Panc1 (cell line): ENCODE results near the gene FCMR. TPM values are rescaled to one million over a fixed set of nuclear protein-coding genes. Genes with fewer than 3 reads are reported as not detected.
A peak's percentile ranks its signal among the peaks of the same experiment; 100 is the strongest.

Source experiments
- ATAC-seq: fragments of 200-7000 bp; cut with Tn5 transposase; 2 replicates; pipeline ENCODE4 v1.9.1; 2020; ENCODE audit warnings: mild to moderate bottlenecking, moderate library complexity
- BruUV-seq: library from RNA; stranded (reverse); fragments of 400-500 nt; replicated peaks from 2 replicates; lab custom pipeline; 2021; lab: Mats Ljungman, UMichigan
- CTCF ChIA-PET: fragments of 300-600 bp; sonication (Branson Sonifier 250); formaldehyde crosslinking; loops from one replicate; lab custom pipeline; 2022; ENCODE audit warnings: antibody characterized with exemption; lab: Charles Lee
- POLR2A ChIA-PET: fragments of 300-600 bp; sonication (Branson Sonifier 250); formaldehyde crosslinking; loops from one replicate; lab custom pipeline; 2022; ENCODE audit warnings: antibody characterized with exemption; lab: Charles Lee
- DNase-seq: peaks from one replicate; pipeline ENCODE4 v3.0.0-alpha.2; 2010; ENCODE audit warnings: low read depth, low spot score
- H3K27ac ChIP-seq: 2 replicates; pipeline ENCODE4 v1.5.1; 2011; ENCODE audit warnings: mild to moderate bottlenecking, low read length, inconsistent platforms
- H3K27me3 ChIP-seq: fragments of 200-500 bp; sonication (Bioruptor generic); 2 replicates; pipeline ENCODE4 v1.6.0; 2014; ENCODE audit warnings: low read length, inconsistent platforms; ENCODE audit not compliant: control insufficient read depth, insufficient read depth
- H3K36me3 ChIP-seq: fragments of 200-500 bp; sonication (Bioruptor generic); 2 replicates; pipeline ENCODE4 v1.5.1; 2014; ENCODE audit warnings: inconsistent platforms, mild to moderate bottlenecking, low read length, moderate library complexity; ENCODE audit not compliant: control insufficient read depth, insufficient read depth
- H3K4me1 ChIP-seq: 2 replicates; pipeline ENCODE4 v1.5.1; 2011; ENCODE audit warnings: inconsistent platforms, mild to moderate bottlenecking, low read length, moderate library complexity; ENCODE audit not compliant: control insufficient read depth, insufficient read depth
- H3K4me3 ChIP-seq, 2 experiments: 2 replicates each; pipeline ENCODE4 v1.5.1; 2011 to 2012; ENCODE audit warnings: low read depth in 2 of 2, low read length in 2 of 2, mild to moderate bottlenecking in 2 of 2, inconsistent platforms in 1 of 2, moderate library complexity in 1 of 2
- H3K9me3 ChIP-seq: fragments of 200-500 bp; sonication (Bioruptor generic); 2 replicates; pipeline ENCODE4 v1.5.1; 2014; ENCODE audit warnings: low read depth, mild to moderate bottlenecking, inconsistent platforms, low read length, moderate library complexity; ENCODE audit not compliant: control insufficient read depth, insufficient read depth
- POLR2AphosphoS5 ChIP-seq: IDR thresholded peaks from 2 replicates; pipeline ENCODE4 v1.6.1; 2012; ENCODE audit warnings: mild to moderate bottlenecking, low read depth, low read length, moderate library complexity
- SIN3A ChIP-seq: IDR thresholded peaks from 2 replicates; pipeline ENCODE4 v1.6.1; 2012; ENCODE audit warnings: low read depth, mild to moderate bottlenecking, low read length, moderate library complexity, borderline replicate concordance; ENCODE audit not compliant: insufficient read depth
- TCF7L2 ChIP-seq: IDR thresholded peaks from 2 replicates; pipeline ENCODE4 v1.6.1; 2011; ENCODE audit warnings: mild to moderate bottlenecking, low read depth, low read length, inconsistent platforms
- in situ Hi-C: cut with HindIII; loops from 2 replicates; pipeline ENCODE4 v1.10.0; 2016; ENCODE audit warnings: low sequenced_read_pairs, low pct_unique_long_range_greater_than_20kb
- intact Hi-C: fragments of 100-400 bp; cut with micrococcal nuclease; formaldehyde crosslinking; loops from one replicate; pipeline ENCODE4 v1.10.0; 2022; ENCODE audit not compliant: unreplicated experiment
- total RNA-seq: library from RNA; stranded (reverse); gene quantifications from one replicate; pipeline ENCODE4 v1.2.1, GENCODE V29; 2021; ENCODE audit not compliant: unreplicated experiment
- TF ChIP-seq, protein P1 (sequence below): fragments of 450-650 bp; IDR thresholded peaks from 2 replicates; pipeline ENCODE4 v1.5.1; 2017; ENCODE audit warnings: mild to moderate bottlenecking
- TF ChIP-seq, protein P2 (sequence below), 2 experiments: IDR thresholded peaks; 2 replicates each; pipeline ENCODE4 v1.6.1; 2011 to 2012; ENCODE audit warnings: low read depth in 2 of 2, control low read depth in 1 of 2, low read length in 1 of 2, mild to moderate bottlenecking in 1 of 2, moderate library complexity in 1 of 2; ENCODE audit not compliant: insufficient read depth in 1 of 2

FCMR gene
- total RNA-seq, 1 experiment from 2014 or later = 0.41 TPM

DNA sequence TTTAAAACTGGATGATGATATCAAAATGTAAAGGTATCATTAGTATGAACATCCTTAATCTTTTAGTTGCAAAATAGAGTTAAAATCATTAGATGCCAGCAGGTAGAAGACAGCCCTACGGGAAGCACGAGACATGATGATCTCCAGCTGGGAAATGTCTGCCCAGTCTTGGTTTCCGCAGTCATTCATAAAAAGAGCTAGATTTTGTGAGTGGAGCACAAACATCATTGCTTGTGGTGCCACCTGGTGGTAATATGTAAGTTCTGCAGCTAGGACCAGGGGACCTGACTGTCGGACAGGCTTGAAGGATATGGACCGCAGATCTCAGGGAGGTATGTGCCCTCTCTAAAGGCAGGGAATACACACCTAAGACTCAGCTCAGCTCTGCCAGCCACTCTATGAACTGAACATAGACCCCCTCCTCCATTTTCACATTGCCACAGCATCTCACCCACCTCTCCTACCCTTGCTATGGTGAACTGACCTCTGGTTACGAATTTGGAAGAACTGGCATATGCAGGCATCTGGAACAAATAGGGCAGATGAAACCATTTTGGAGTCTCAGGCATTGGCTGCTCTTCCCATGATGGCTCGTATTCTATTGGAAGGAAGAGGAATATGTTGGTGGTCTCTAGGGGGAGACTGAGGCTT lies 9.2 kb downstream of the FCMR start:
- intact Hi-C loops (loop anchor here (2.0 to 10.0 kb wide), 4 partner anchors 186 to 435 kb away; partner anchors contain the start of gene DYRK3), in situ Hi-C loops (no loop called here)
- DNase-seq (peak; percentile 57), ATAC-seq (peak; percentile 77)
- H3K4me3 ChIP-seq = no peak overlapping the region
- H3K36me3 ChIP-seq = no peaks in the 10 kb centered on the region
- TF ChIP-seq, protein P1, sequence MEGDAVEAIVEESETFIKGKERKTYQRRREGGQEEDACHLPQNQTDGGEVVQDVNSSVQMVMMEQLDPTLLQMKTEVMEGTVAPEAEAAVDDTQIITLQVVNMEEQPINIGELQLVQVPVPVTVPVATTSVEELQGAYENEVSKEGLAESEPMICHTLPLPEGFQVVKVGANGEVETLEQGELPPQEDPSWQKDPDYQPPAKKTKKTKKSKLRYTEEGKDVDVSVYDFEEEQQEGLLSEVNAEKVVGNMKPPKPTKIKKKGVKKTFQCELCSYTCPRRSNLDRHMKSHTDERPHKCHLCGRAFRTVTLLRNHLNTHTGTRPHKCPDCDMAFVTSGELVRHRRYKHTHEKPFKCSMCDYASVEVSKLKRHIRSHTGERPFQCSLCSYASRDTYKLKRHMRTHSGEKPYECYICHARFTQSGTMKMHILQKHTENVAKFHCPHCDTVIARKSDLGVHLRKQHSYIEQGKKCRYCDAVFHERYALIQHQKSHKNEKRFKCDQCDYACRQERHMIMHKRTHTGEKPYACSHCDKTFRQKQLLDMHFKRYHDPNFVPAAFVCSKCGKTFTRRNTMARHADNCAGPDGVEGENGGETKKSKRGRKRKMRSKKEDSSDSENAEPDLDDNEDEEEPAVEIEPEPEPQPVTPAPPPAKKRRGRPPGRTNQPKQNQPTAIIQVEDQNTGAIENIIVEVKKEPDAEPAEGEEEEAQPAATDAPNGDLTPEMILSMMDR = peak; percentile 83
- no peak for TF ChIP-seq TCF7L2
- peaks cover 23% of the 10 kb centered on the region for H3K27me3 ChIP-seq
- POLR2A ChIA-PET = no interaction called here
- no peak overlapping the region for H3K27ac ChIP-seq
- no peaks in the 10 kb centered on the region for H3K4me1 ChIP-seq
- no TSS peak for BruUV-seq
- H3K9me3 ChIP-seq = no peaks in the 10 kb centered on the region
- CTCF ChIA-PET = interaction anchor here (0.8 to 2.2 kb wide), 6 partner anchors 12 to 282 kb away, joined by 3 to 19 read pairs (median 4); no protein-coding TSS in a partner anchor

DNA sequence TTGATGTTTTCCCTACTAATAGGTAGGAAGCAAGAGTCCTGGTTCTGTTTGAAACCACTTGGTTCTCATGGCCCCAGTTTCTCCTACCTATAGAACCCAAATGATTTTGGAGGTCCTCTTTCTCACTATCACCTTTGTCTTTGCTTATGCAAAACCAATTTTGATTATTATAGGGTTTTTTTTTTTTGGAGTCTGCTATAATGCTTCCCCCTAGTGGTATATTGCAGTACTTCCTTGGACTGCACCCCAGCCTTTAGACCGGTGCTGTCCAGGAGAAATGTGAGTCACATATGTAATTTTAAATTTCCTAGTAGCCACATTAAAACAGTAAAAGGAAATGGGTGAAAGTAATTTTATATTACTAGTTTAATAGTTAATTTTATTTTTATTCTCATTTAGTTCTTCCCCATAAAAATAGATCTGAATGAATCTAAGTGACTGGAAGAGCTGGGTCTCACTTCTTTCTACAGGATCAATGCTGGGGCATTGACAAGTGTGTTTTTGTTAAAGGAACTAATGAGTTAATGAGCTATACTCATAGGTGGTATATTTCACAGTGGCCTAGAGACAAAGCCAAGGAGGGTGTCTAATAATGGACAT lies 10.6 kb downstream of the FCMR start:
- no peak overlapping the region for H3K27ac ChIP-seq
- no peaks in the 10 kb centered on the region for H3K36me3 ChIP-seq
- in situ Hi-C loops = no loop called here
- H3K4me1 ChIP-seq = no peaks in the 10 kb centered on the region
- no peak overlapping the region for H3K4me3 ChIP-seq
- ChIA-PET CTCF (interaction anchor here (2.2 kb wide), 1 partner anchor 71 kb away, joined by 19 read pairs; no protein-coding TSS in a partner anchor), POLR2A (no interaction called here)
- peaks cover 21% of the 10 kb centered on the region for H3K27me3 ChIP-seq
- no peaks in the 10 kb centered on the region for H3K9me3 ChIP-seq
- ATAC-seq (no peak), DNase-seq (peak; percentile 45)
- intact Hi-C loops = loop anchor here (5.0 to 10.0 kb wide), 3 partner anchors 276 to 434 kb away; partner anchors contain the start of gene DYRK3
- no peak for TF ChIP-seq TCF7L2
- TF ChIP-seq, protein P1 = peak; percentile 83; the same call in 1 of the 2 replicates
- BruUV-seq = no TSS peak

DNA sequence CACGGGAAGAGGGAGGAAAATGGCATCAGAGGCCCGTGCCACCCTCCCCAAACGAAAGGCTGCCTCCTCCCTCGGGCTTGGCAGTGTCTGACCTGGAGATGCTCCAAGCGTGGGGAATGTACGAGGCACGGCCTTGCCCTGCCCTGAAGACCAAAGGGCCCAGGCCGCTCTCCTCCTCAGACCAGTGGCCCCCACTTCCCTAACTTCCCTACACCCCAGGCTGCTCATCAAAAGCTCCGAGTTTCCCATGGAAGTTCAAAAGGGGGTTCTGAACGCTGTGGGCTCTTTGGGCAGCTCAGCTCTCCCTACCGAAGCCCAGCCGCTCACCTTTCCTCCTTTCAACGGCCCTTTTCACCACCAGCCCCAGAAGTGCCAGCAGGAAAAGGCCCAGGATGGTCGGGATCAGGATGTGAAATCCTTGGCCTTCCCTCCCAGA lies 11.8 kb downstream of the FCMR start:
- peak overlapping the region; percentile 46 to 52 for H3K4me3 ChIP-seq
- no TSS peak for BruUV-seq
- no peak for DNase-seq
- TF ChIP-seq SIN3A (no peak), TCF7L2 (no peak), POLR2AphosphoS5 (no peak)
- TF ChIP-seq, protein P1 = no peak
- TF ChIP-seq, protein P2, sequence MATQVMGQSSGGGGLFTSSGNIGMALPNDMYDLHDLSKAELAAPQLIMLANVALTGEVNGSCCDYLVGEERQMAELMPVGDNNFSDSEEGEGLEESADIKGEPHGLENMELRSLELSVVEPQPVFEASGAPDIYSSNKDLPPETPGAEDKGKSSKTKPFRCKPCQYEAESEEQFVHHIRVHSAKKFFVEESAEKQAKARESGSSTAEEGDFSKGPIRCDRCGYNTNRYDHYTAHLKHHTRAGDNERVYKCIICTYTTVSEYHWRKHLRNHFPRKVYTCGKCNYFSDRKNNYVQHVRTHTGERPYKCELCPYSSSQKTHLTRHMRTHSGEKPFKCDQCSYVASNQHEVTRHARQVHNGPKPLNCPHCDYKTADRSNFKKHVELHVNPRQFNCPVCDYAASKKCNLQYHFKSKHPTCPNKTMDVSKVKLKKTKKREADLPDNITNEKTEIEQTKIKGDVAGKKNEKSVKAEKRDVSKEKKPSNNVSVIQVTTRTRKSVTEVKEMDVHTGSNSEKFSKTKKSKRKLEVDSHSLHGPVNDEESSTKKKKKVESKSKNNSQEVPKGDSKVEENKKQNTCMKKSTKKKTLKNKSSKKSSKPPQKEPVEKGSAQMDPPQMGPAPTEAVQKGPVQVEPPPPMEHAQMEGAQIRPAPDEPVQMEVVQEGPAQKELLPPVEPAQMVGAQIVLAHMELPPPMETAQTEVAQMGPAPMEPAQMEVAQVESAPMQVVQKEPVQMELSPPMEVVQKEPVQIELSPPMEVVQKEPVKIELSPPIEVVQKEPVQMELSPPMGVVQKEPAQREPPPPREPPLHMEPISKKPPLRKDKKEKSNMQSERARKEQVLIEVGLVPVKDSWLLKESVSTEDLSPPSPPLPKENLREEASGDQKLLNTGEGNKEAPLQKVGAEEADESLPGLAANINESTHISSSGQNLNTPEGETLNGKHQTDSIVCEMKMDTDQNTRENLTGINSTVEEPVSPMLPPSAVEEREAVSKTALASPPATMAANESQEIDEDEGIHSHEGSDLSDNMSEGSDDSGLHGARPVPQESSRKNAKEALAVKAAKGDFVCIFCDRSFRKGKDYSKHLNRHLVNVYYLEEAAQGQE (IDR thresholded peaks at IDR 0.05; ENCODE audit: insufficient read depth in 1 of 2, low read depth in 2 of 2, low read length in 1 of 2) = no peak
- no peaks in the 10 kb centered on the region for H3K4me1 ChIP-seq
- ChIA-PET CTCF (interaction anchor here (1.8 kb wide), 1 partner anchor 175 kb away, joined by 8 read pairs; no protein-coding TSS in a partner anchor), POLR2A (no interaction called here)
- H3K36me3 ChIP-seq = no peaks in the 10 kb centered on the region
- intact Hi-C loops = loop anchor here (5.0 to 10.0 kb wide), 3 partner anchors 275 to 433 kb away; partner anchors contain the start of gene DYRK3
- in situ Hi-C loops = no loop called here
- H3K27ac ChIP-seq = no peak overlapping the region
- no peaks in the 10 kb centered on the region for H3K9me3 ChIP-seq
- ATAC-seq = peak; percentile 24
- H3K27me3 ChIP-seq = peaks cover 21% of the 10 kb centered on the region
